Peyer's patch (tissue), 4 donors: Measurements from ENCODE around the gene CXorf58. TPM values are rescaled to one million over a fixed set of nuclear protein-coding genes. Genes with fewer than 3 reads are reported as not detected.

ENCODE experiments used
- DNase-seq, 3 donors: peaks; one replicate each; pipeline ENCODE4 v3.0.0-alpha.2; 2017 to 2019
- H3K27ac ChIP-seq, 4 donors: fragments of 200-600 bp; sonication (generic); one replicate each; pipeline ENCODE4 v1.5.1; 2016 to 2019
- H3K27me3 ChIP-seq, 2 donors: fragments of 200-600 bp; sonication (generic); one replicate each; pipeline ENCODE4 v1.5.1; 2019
- H3K36me3 ChIP-seq, 3 donors: fragments of 200-600 bp; sonication (generic); one replicate each; pipeline ENCODE4 v1.5.1; 2016 to 2019
- H3K4me1 ChIP-seq, 4 donors: fragments of 200-600 bp; sonication (generic); one replicate each; pipeline ENCODE4 v1.5.1; 2016 to 2019
- H3K4me3 ChIP-seq, 4 donors: fragments of 200-600 bp; sonication (generic); 1 replicate in 3 of 4; 2 replicates in 1 of 4; pipeline ENCODE4 v1.5.1; 2016 to 2019; ENCODE audit warnings: mild to moderate bottlenecking in 1 of 4
- H3K9me3 ChIP-seq, 4 donors: fragments of 200-600 bp; sonication (generic); one replicate each; pipeline ENCODE4 v1.5.1; 2016 to 2019; ENCODE audit warnings: mild to moderate bottlenecking in 1 of 4
- CTCF ChIP-seq, 6 experiments: fragments of 450-650 bp in 4 of 6; fragments of 200-600 bp in 2 of 6; sonication (generic) in 1 of 6; IDR thresholded peaks; one replicate each; pipeline ENCODE4 v1.5.1; 2017 to 2019; ENCODE audit warnings: antibody characterized with exemption in 6 of 6, mild to moderate bottlenecking in 3 of 6, moderate library complexity in 1 of 6
- POLR2A ChIP-seq, 2 donors: fragments of 450-650 bp; IDR thresholded peaks; one replicate each; pipeline ENCODE4 v1.5.1; 2017; ENCODE audit warnings: antibody characterized with exemption in 2 of 2, mild to moderate bottlenecking in 2 of 2, moderate library complexity in 2 of 2
- total RNA-seq, 4 donors: library from RNA; depleted of rRNA; stranded (reverse); fragments of >200 nt; gene quantifications; one replicate each; pipeline ENCODE4 v1.1.0, GENCODE V29; 2016

CXorf58 gene
- total RNA-seq, 4 donors from 2014 or later, result 0.53 TPM; not detected in 3

GRCh38 chrX:23919706-23920320 is 12.0 kb downstream of the CXorf58 start:
- Histone ChIP-seq H3K4me3 (no peak overlapping the region), H3K9me3 (no peaks in the 10 kb centered on the region), H3K4me1 (no peaks in the 10 kb centered on the region), H3K36me3 (no peaks in the 10 kb centered on the region), H3K27me3 (no peaks in the 10 kb centered on the region), H3K27ac (no peak overlapping the region)
- DNase-seq, result no peak
- TF ChIP-seq CTCF (IDR thresholded peaks at IDR 0.05) (peak in 1 of 6 experiments; percentile 25), POLR2A (IDR thresholded peaks at IDR 0.05) (no peak)

GRCh38 chrX:23926015-23926414 is 18.2 kb downstream of the CXorf58 start:
- Histone ChIP-seq H3K4me3 (no peak overlapping the region), H3K27me3 (no peaks in the 10 kb centered on the region), H3K4me1 (no peaks in the 10 kb centered on the region), H3K9me3 (no peaks in the 10 kb centered on the region), H3K27ac (no peak overlapping the region), H3K36me3 (no peaks in the 10 kb centered on the region)
- TF ChIP-seq POLR2A (IDR thresholded peaks at IDR 0.05) (no peak), CTCF (IDR thresholded peaks at IDR 0.05) (no peak)
- no peak for DNase-seq

GRCh38 chrX:23930894-23931604 is 23.2 kb downstream of the CXorf58 start:
- no peak for DNase-seq
- H3K4me3 ChIP-seq, result no peak overlapping the region
- no peaks in the 10 kb centered on the region for H3K9me3 ChIP-seq
- no peak overlapping the region for H3K27ac ChIP-seq
- TF ChIP-seq POLR2A (IDR thresholded peaks at IDR 0.05), result no peak
- no peaks in the 10 kb centered on the region for H3K27me3 ChIP-seq
- H3K36me3 ChIP-seq, result no peaks in the 10 kb centered on the region
- H3K4me1 ChIP-seq, result no peaks in the 10 kb centered on the region

GRCh38 chrX:23932046-23932445 is 24.2 kb downstream of the CXorf58 start:
- no peak overlapping the region for H3K27ac ChIP-seq
- TF ChIP-seq CTCF (IDR thresholded peaks at IDR 0.05) (no peak), POLR2A (IDR thresholded peaks at IDR 0.05) (no peak)
- no peak for DNase-seq

GRCh38 chrX:23935106-23935505 is 27.3 kb downstream of the CXorf58 start:
- Histone ChIP-seq H3K36me3 (no peaks in the 10 kb centered on the region), H3K27me3 (no peaks in the 10 kb centered on the region), H3K9me3 (no peaks in the 10 kb centered on the region), H3K4me3 (no peak overlapping the region), H3K4me1 (no peaks in the 10 kb centered on the region), H3K27ac (no peak overlapping the region)
- DNase-seq, result no peak
- TF ChIP-seq POLR2A (IDR thresholded peaks at IDR 0.05) (no peak), CTCF (IDR thresholded peaks at IDR 0.05) (no peak)

More at GRCh38 chrX:23932046-23932445, 24.2 kb downstream of the CXorf58 start:
- Histone ChIP-seq H3K9me3 (no peaks in the 10 kb centered on the region), H3K4me1 (no peaks in the 10 kb centered on the region), H3K27me3 (no peaks in the 10 kb centered on the region), H3K36me3 (no peaks in the 10 kb centered on the region), H3K4me3 (no peak overlapping the region)

GRCh38 chrX:23936180-23936579 is 28.4 kb downstream of the CXorf58 start:
- no peak overlapping the region for H3K27ac ChIP-seq
- H3K9me3 ChIP-seq, result no peaks in the 10 kb centered on the region
- no peaks in the 10 kb centered on the region for H3K36me3 ChIP-seq
- DNase-seq, result no peak
- H3K4me3 ChIP-seq, result no peak overlapping the region
- H3K4me1 ChIP-seq, result no peaks in the 10 kb centered on the region
- TF ChIP-seq POLR2A (IDR thresholded peaks at IDR 0.05) (no peak), CTCF (IDR thresholded peaks at IDR 0.05) (no peak)
- H3K27me3 ChIP-seq, result no peaks in the 10 kb centered on the region
